ENCODE measurements around the gene ELP1.
"Not testable (repeated sequence)": the region's sequence is repeated elsewhere in the genome, so short reads cannot be mapped to it uniquely, and the experiment has no call there.

ELP1 gene

GRCh38 chr9:108933231-108933717 lies 650 bp downstream of the ELP1 start:
- DNase-seq, result no peak

- DNase-seq, result no peak
These were observed 5.5 kb downstream of the ELP1 start for GRCh38 chr9:108928386-108928785.

GRCh38 chr9:108924466-108924865 lies 9.5 kb downstream of the ELP1 start:
- DNase-seq, result no peak

GRCh38 chr9:108921200-108921599 lies 12.7 kb downstream of the ELP1 start:
- no peak for DNase-seq

- not testable (repeated sequence) for DNase-seq
These were observed 13.5 kb downstream of the ELP1 start for GRCh38 chr9:108920401-108920800.

GRCh38 chr9:108919517-108919916 lies 14.4 kb downstream of the ELP1 start:
- no peak for DNase-seq

- no peak for DNase-seq
These were observed 20.5 kb downstream of the ELP1 start for GRCh38 chr9:108913391-108913790.

- DNase-seq, result no peak
These were observed 22.1 kb downstream of the ELP1 start for GRCh38 chr9:108911820-108912219.

GRCh38 chr9:108910914-108911313 lies 23.0 kb downstream of the ELP1 start:
- no peak for DNase-seq

- DNase-seq, result no peak
These were observed 23.5 kb downstream of the ELP1 start for GRCh38 chr9:108910402-108910801.

- DNase-seq, result no peak
These were observed 28.4 kb downstream of the ELP1 start for GRCh38 chr9:108905494-108905893.

GRCh38 chr9:108904161-108904560 lies 29.8 kb downstream of the ELP1 start:
- no peak for DNase-seq

GRCh38 chr9:108903420-108904103 lies 30.4 kb downstream of the ELP1 start:
- no peak for DNase-seq

- DNase-seq, result no peak
These were observed 33.7 kb downstream of the ELP1 start for GRCh38 chr9:108900176-108900575.

- not testable (repeated sequence) for DNase-seq
These were observed 34.8 kb downstream of the ELP1 start for GRCh38 chr9:108899023-108899695.

GRCh38 chr9:108897324-108898096 lies 36.4 kb downstream of the ELP1 start:
- DNase-seq, result no peak

GRCh38 chr9:108894225-108894997 lies 39.5 kb downstream of the ELP1 start:
- no peak for DNase-seq

GRCh38 chr9:108889649-108890067 lies 44.3 kb downstream of the ELP1 start:
- no peak for DNase-seq

GRCh38 chr9:108886594-108887271 lies 47.2 kb downstream of the ELP1 start:
- DNase-seq, result not testable (repeated sequence)

GRCh38 chr9:108885643-108886348 lies 48.1 kb downstream of the ELP1 start:
- DNase-seq, result peak; percentile 62

- no peak for DNase-seq
These were observed 49.2 kb downstream of the ELP1 start for GRCh38 chr9:108884701-108885100.

- DNase-seq, result no peak
These were observed 50.8 kb downstream of the ELP1 start for GRCh38 chr9:108883085-108883484.

All from NCI-H774 (cell line).